ENCODE measurements around the gene KIF24. TPM values are rescaled to one million over a fixed set of nuclear protein-coding genes. Genes with fewer than 3 reads are reported as not detected.

Gene KIF24
- total RNA-seq, 1 experiment from 2014 or later, result 5.8 TPM

- TSS peak; percentile 66 for BruUV-seq (replicated peaks)
- peak overlapping the region; percentile 70 for H3K9ac ChIP-seq (ENCODE audit: low read length)
- peak overlapping the region; percentile 72 to 84 for H3K4me3 ChIP-seq (replicated peaks in 1 of 2; ENCODE audit: low read depth in 1 of 2, low read length in 2 of 2)
- peak; percentile 46 for ATAC-seq
- H3K4me1 ChIP-seq (ENCODE audit: control insufficient read depth in 1 of 2, insufficient read depth in 2 of 2, low read length in 2 of 2), result peaks cover 27 to 45% of the 10 kb centered on the region in 2 experiments
- no peaks in the 10 kb centered on the region; a peak in 1 of 4 replicates for H3K36me3 ChIP-seq (ENCODE audit: control insufficient read depth in 1 of 2, insufficient read depth in 2 of 2, low read length in 2 of 2)
- H2AFZ ChIP-seq (ENCODE audit: low read depth, low read length, poor library complexity, severe bottlenecking), result peak overlapping the region; percentile 70
- ChIA-PET POLR2A (interaction anchor here (1.5 kb wide), 1 partner anchor 41 kb away, joined by 5 read pairs; no protein-coding TSS in a partner anchor), RAD21 (ENCODE audit: low non-redundant PET in 1 of 2, low total read pairs in 2 of 2, uncharacterized antibody in 2 of 2, unreplicated experiment in 2 of 2) (interaction anchor here in 1 of 2 experiments (1.2 kb wide), 1 partner anchor 451 kb away, joined by 3 read pairs; no protein-coding TSS in a partner anchor), CTCF (interaction anchor here (1.1 to 6.7 kb wide), 3 partner anchors 28 to 228 kb away, joined by 3 to 54 read pairs (median 13); no protein-coding TSS in a partner anchor)
- TF ChIP-seq SIN3A (IDR thresholded peaks at IDR 0.05; ENCODE audit: low read depth), result no peak
- TF ChIP-seq CTCF (IDR thresholded peaks at IDR 0.05 in 2 of 3, conservative IDR thresholded peaks at IDR 0.05 in 1 of 3; ENCODE audit: borderline replicate concordance in 1 of 3, insufficient read depth in 1 of 3, low read depth in 2 of 3, low read length in 2 of 3), result peak in 2 of 3 experiments; percentile 33 to 46; a peak in 4 of 6 replicates
- peak; percentile 71 for TF ChIP-seq TCF7L2 (IDR thresholded peaks at IDR 0.05; ENCODE audit: borderline replicate concordance, extremely low read depth, insufficient read depth, insufficient read length)
- no peaks in the 10 kb centered on the region for H4K20me1 ChIP-seq (ENCODE audit: insufficient read depth)
- no peaks in the 10 kb centered on the region for H3K9me2 ChIP-seq (ENCODE audit: insufficient read depth)
- no peak for DNase-seq (ENCODE audit: low read depth, low spot score)
- peak overlapping the region; percentile 46 for H3K27ac ChIP-seq (ENCODE audit: low read depth, low read length)
- H3K9me3 ChIP-seq (ENCODE audit: control insufficient read depth in 1 of 2, insufficient read depth in 1 of 2, low read depth in 1 of 2, low read length in 2 of 2), result no peaks in the 10 kb centered on the region
- H3K27me3 ChIP-seq (ENCODE audit: insufficient read depth, low read length), result no peaks in the 10 kb centered on the region
- intact Hi-C loops (cut with micrococcal nuclease), result loop anchor here (5.0 kb wide), 3 partner anchors 119 to 249 kb away; partner anchors contain the start of genes DCAF12 and UBAP1
- H3K4me2 ChIP-seq (ENCODE audit: low read length), result peak overlapping the region; percentile 97
- H3K79me2 ChIP-seq (ENCODE audit: insufficient read depth, low read length), result no peaks in the 10 kb centered on the region
These were observed 47.0 kb upstream of the KIF24 start for GRCh38 chr9:34375901-34376595.

Data from HCT116 (cell line).